K562 (cell line): ENCODE data around the gene HMGXB3. TPM values are rescaled to one million over a fixed set of nuclear protein-coding genes. Genes with fewer than 3 reads are reported as not detected.

Experiments
- ATAC-seq: fragments of 200-7000 bp; cut with Tn5 transposase; 3 replicates; pipeline ENCODE4 v1.9.1; 2020; ENCODE audit warnings: moderate library complexity
- BruUV-seq: library from RNA; stranded (reverse); fragments of 400-500 nt; replicated peaks from 2 replicates; lab custom pipeline; 2021; lab: Mats Ljungman, UMichigan
- CTCF ChIA-PET: fragments of 300-600 bp; formaldehyde crosslinking; extraction: SDS; loops from one replicate; lab custom pipeline; 2021; ENCODE audit warnings: low intra/inter-chr PET ratio; lab: Yijun Ruan, JAX
- POLR2A ChIA-PET: fragments of 300-600, 350-650 bp; sonication (Branson Sonifier 250); formaldehyde crosslinking; extraction: SDS; loops from one replicate; lab custom pipeline; 2021; ENCODE audit warnings: antibody characterized with exemption, inconsistent platforms; lab: Yijun Ruan, JAX
- DNase-seq, 4 experiments: peaks; one replicate each; pipeline versions ENCODE4 v3.0.0 to v3.0.0-alpha.2; 2011 to 2018; ENCODE audit warnings: low spot score in 3 of 4, mixed read lengths in 3 of 4; ENCODE audit errors: extremely low read depth in 1 of 4
- FAIRE-seq: peaks from 2 replicates; lab custom pipeline; 2011; peaks lifted over from hg19 to GRCh38; lab: Jason Lieb, UNC
- H2AFZ ChIP-seq: 2 replicates; pipeline ENCODE4 v1.6.0; 2011; ENCODE audit warnings: low read depth, low read length, control low read depth, inconsistent platforms
- H3K27ac ChIP-seq: fragments of 200-600 bp; 3 replicates; pipeline ENCODE4 v1.8.0; 2011; ENCODE audit warnings: low read depth, mild to moderate bottlenecking, control low read depth, inconsistent platforms, low read length, moderate library complexity, mixed read lengths; ENCODE audit errors: extremely low read depth
- H3K27me3 ChIP-seq, 2 experiments: fragments of 300-600 bp in 1 of 2; 2 replicates in 1 of 2; 3 replicates in 1 of 2; pipeline versions ENCODE4 v1.6.0 to v1.8.0; 2011; ENCODE audit warnings: inconsistent platforms in 2 of 2, low read length in 2 of 2, mild to moderate bottlenecking in 1 of 2, mixed read lengths in 1 of 2, moderate library complexity in 1 of 2; ENCODE audit not compliant: control insufficient read depth in 2 of 2, insufficient read depth in 2 of 2
- H3K36me3 ChIP-seq: fragments of 300-600 bp; 3 replicates; pipeline ENCODE4 v1.8.0; 2011; ENCODE audit warnings: mild to moderate bottlenecking, low read length, inconsistent platforms; ENCODE audit not compliant: control insufficient read depth, insufficient read depth
- H3K4me1 ChIP-seq, 2 experiments: fragments of 200-600 bp in 1 of 2; replicated peaks in 1 of 2; 2 replicates in 1 of 2; 3 replicates in 1 of 2; pipeline versions ENCODE4 v1.5.1 to v1.8.0; 2011; ENCODE audit warnings: inconsistent platforms in 2 of 2, low read length in 2 of 2, mild to moderate bottlenecking in 1 of 2, mixed read lengths in 1 of 2, moderate library complexity in 1 of 2; ENCODE audit not compliant: control insufficient read depth in 2 of 2, insufficient read depth in 2 of 2
- H3K4me2 ChIP-seq: 2 replicates; pipeline ENCODE4 v1.6.1; 2011; ENCODE audit warnings: low read length, control low read depth, inconsistent platforms, mixed read lengths; ENCODE audit not compliant: insufficient read depth
- H3K4me3 ChIP-seq: fragments of 200-600 bp; sonication (generic), shearing (Covaris generic); 2 replicates; pipeline ENCODE4 v1.5.1; 2016; ENCODE audit warnings: control low read depth, inconsistent platforms
- H3K79me2 ChIP-seq: fragments of 200-600 bp; 3 replicates; pipeline ENCODE4 v1.8.0; 2011; ENCODE audit warnings: low read length, inconsistent platforms; ENCODE audit not compliant: control insufficient read depth, insufficient read depth
- H3K9ac ChIP-seq, 2 experiments: 2 replicates each; pipeline versions ENCODE4 v1.6.0 to v1.6.1; 2011; ENCODE audit warnings: low read depth in 2 of 2, low read length in 2 of 2, control low read depth in 1 of 2, inconsistent platforms in 1 of 2, mild to moderate bottlenecking in 1 of 2, mixed read lengths in 1 of 2; ENCODE audit not compliant: insufficient read depth in 1 of 2
- H3K9me1 ChIP-seq: one replicate; pipeline ENCODE4 v1.6.0; 2011; ENCODE audit warnings: inconsistent platforms, mild to moderate bottlenecking, low read length, moderate library complexity; ENCODE audit not compliant: control insufficient read depth, insufficient read depth
- H3K9me3 ChIP-seq: replicated peaks from 2 replicates; pipeline ENCODE4 v1.5.1; 2011; ENCODE audit warnings: low read depth, low read length, inconsistent platforms; ENCODE audit not compliant: control insufficient read depth, insufficient read depth
- H4K20me1 ChIP-seq: replicated peaks from 2 replicates; pipeline ENCODE4 v1.6.1; 2011; ENCODE audit warnings: low read length, inconsistent platforms, mixed read lengths; ENCODE audit not compliant: control insufficient read depth, insufficient read depth
- DPF2 ChIP-seq: fragments of 450-650 bp; IDR thresholded peaks from 2 replicates; pipeline ENCODE4 v1.6.1; 2016
- ETV1 ChIP-seq: fragments of 450-650 bp; conservative IDR thresholded peaks from 2 replicates; pipeline ENCODE4 v1.6.1; 2016; ENCODE audit warnings: missing genetic modification characterization, control low read depth, low read depth, missing compliant biosample characterization
- MAZ ChIP-seq, 2 experiments: fragments of 450-650 bp in 1 of 2; sonication (generic) in 1 of 2; formaldehyde crosslinking; IDR thresholded peaks in 1 of 2; conservative IDR thresholded peaks in 1 of 2; 2 replicates each; pipeline versions ENCODE4 v1.4.0 to v1.5.0; 2020; ENCODE audit warnings: mild to moderate bottlenecking in 1 of 2, missing genetic modification reagents in 1 of 2
- RUNX1 ChIP-seq: sonication (generic); IDR thresholded peaks from 2 replicates; pipeline ENCODE4 v1.6.1; 2016; ENCODE audit warnings: antibody characterized with exemption, low read depth
- SP1 ChIP-seq: sonication (generic); formaldehyde crosslinking; IDR thresholded peaks from 2 replicates; pipeline ENCODE4 v1.8.1; 2022; ENCODE audit warnings: mild to moderate bottlenecking, missing genetic modification reagents
- STAG1 ChIP-seq: sonication (generic); formaldehyde crosslinking; IDR thresholded peaks from 2 replicates; pipeline ENCODE4 v1.5.0; 2020; ENCODE audit warnings: missing genetic modification reagents, borderline replicate concordance
- TAF9B ChIP-seq: fragments of 450-650 bp; IDR thresholded peaks from 2 replicates; pipeline ENCODE4 v1.6.1; 2018; ENCODE audit warnings: mild to moderate bottlenecking; ENCODE audit not compliant: partially characterized antibody
- XRCC5 ChIP-seq: fragments of 200-400 bp; formaldehyde crosslinking; IDR thresholded peaks from 2 replicates; pipeline ENCODE4 v1.6.1; 2017; ENCODE audit warnings: low read depth, mild to moderate bottlenecking, low read length
- ZNF146 ChIP-seq: IDR thresholded peaks from one replicate; pipeline ENCODE4 v1.6.1; 2018; ENCODE audit warnings: missing compliant biosample characterization; ENCODE audit not compliant: unreplicated experiment
- ZNF253 ChIP-seq: fragments of 250-450 bp; sonication (Bioruptor Pico); conservative IDR thresholded peaks from 2 replicates; pipeline ENCODE4 v1.6.1; 2021; ENCODE audit warnings: mild to moderate bottlenecking
- WGBS: fragments of 100-300 bp; shearing (Covaris generic); methylation state at CpG from one replicate; pipeline ENCODE4 v1.1.6; 2016; ENCODE audit warnings: low coverage, mixed read lengths; ENCODE audit not compliant: insufficient coverage; ENCODE audit errors: missing lambda C conversion rate; 5-methylcytosine and 5-hydroxymethylcytosine counted together
- in situ Hi-C: fragments of 300-500 bp; cut with MboI; formaldehyde crosslinking; loops from 4 replicates; pipeline ENCODE4 v1.15.0; 2018; ENCODE audit warnings: inconsistent platforms, mixed read lengths
- intact Hi-C: fragments of 100-400 bp; cut with micrococcal nuclease; formaldehyde crosslinking; loops from 2 replicates; pipeline ENCODE4 v1.14.2; 2022
- polyA plus RNA-seq, 8 experiments: library from polyadenylated mRNA; depleted of rRNA in 4 of 8; stranded (reverse) in 5 of 8; unstranded in 3 of 8; fragments of >200 nt; fragmentation: Nextera tagmentation in 2 of 8; fragmentation: Illumina TruSeq in 1 of 8; extraction: Ambion mirVana in 2 of 8; extraction: Trizol in 1 of 8; gene quantifications; 2 replicates each; pipeline versions ENCODE4 v1.2.1 to v1.2.3, GENCODE V29; 2011 to 2014; ENCODE audit warnings: inconsistent platforms in 1 of 8, missing spikeins in 1 of 8
- total RNA-seq, 7 experiments: library from RNA; depleted of rRNA in 6 of 7; stranded (reverse); fragments of >200 nt in 6 of 7; fragmentation: Illumina TruSeq in 2 of 7; extraction: Trizol in 2 of 7; gene quantifications; 2 replicates each; pipeline versions ENCODE4 v1.2.1 to v1.2.3, GENCODE V29; 2011 to 2021; ENCODE audit warnings: low replicate concordance in 1 of 7
- TF ChIP-seq, protein P1 (sequence below): sonication (generic); formaldehyde crosslinking; IDR thresholded peaks from 2 replicates; pipeline ENCODE4 v1.8.0; 2022; ENCODE audit warnings: mild to moderate bottlenecking, missing genetic modification reagents
- TF ChIP-seq, protein P2 (sequence below): IDR thresholded peaks from 2 replicates; pipeline ENCODE4 v1.6.1; 2012; ENCODE audit warnings: low read depth, low read length, improper control_type of control experiment, borderline replicate concordance
- TF ChIP-seq, protein P3 (sequence below): fragments of 200-800 bp; sonication (Bioruptor generic); IDR thresholded peaks from 2 replicates; pipeline ENCODE4 v1.6.1; 2017; ENCODE audit warnings: missing genetic modification characterization, missing compliant biosample characterization
- TF ChIP-seq, protein P4 (sequence below), 2 experiments: fragments of 450-650 bp in 1 of 2; IDR thresholded peaks; 2 replicates each; pipeline ENCODE4 v1.6.1; 2011 to 2017; ENCODE audit warnings: low read depth in 2 of 2, antibody characterized with exemption in 1 of 2, borderline replicate concordance in 1 of 2, low read length in 1 of 2, mild to moderate bottlenecking in 1 of 2, mixed read lengths in 1 of 2; ENCODE audit not compliant: control insufficient read depth in 1 of 2

HMGXB3 gene
- total and polyA plus RNA-seq, 9 of the 15 experiments (the other 6 are each of a cell fraction or from before 2014, with no cell fraction given): 1.8 to 44.1 (median 32.2) TPM

DNA sequence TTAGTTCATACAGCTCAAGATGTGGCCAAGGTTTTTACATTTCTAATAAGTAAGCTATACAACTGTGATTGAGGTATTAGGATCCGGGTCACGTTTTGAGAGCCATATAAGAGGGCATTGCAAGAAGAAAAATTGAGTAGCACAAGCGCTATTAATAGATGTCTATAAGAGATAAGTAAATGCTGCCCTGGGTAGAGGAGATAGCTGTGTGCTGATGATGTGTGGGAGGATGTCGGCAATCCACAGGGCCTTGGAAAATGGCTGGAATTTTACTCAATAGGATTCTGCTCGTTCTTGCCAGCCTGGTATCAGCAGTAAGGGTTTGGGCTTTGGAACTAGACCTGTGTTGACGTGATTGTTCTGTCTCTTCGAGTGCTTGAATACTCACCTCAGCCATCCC is 44.2 kb downstream of the HMGXB3 start:
- no peak for DNase-seq
- no peak overlapping the region for H3K27ac ChIP-seq
- no peak overlapping the region for H3K4me2 ChIP-seq
- H3K9me1 ChIP-seq: peaks cover 3% of the 10 kb centered on the region
- 87% methylated on average over 7 of the region's 7 CpGs for WGBS
- H3K79me2 ChIP-seq: no peaks in the 10 kb centered on the region
- ChIA-PET POLR2A (interaction anchor here (0.6 to 1.7 kb wide), 3 partner anchors 16 to 402 kb away, joined by 3 to 6 read pairs (median 3); no protein-coding TSS in a partner anchor), CTCF (no interaction called here)
- no peak for FAIRE-seq
- H3K9me3 ChIP-seq: no peaks in the 10 kb centered on the region
- BruUV-seq: TSS peak; percentile 8
- H3K27me3 ChIP-seq: no peaks in the 10 kb centered on the region
- H3K4me3 ChIP-seq: no peak overlapping the region
- in situ Hi-C loops: no loop called here
- no peaks in the 10 kb centered on the region for H4K20me1 ChIP-seq
- H3K36me3 ChIP-seq: peaks cover 93% of the 10 kb centered on the region
- no peak overlapping the region for H3K9ac ChIP-seq
- intact Hi-C loops: no loop called here
- no peak overlapping the region for H2AFZ ChIP-seq
- H3K4me1 ChIP-seq: peaks cover 9 to 26% of the 10 kb centered on the region in 2 experiments; a peak in 4 of 5 replicates
- no peak for ATAC-seq
- TF ChIP-seq TAF9B (no peak), MAZ (CRISPR knock-in tag; conservative IDR thresholded peaks at IDR 0.05 in 1 of 2, IDR thresholded peaks at IDR 0.05 in 1 of 2) (no peak), SP1 (no peak), ZNF146 (CRISPR knock-in tag) (no peak), XRCC5 (no peak), STAG1 (CRISPR knock-in tag) (no peak), ETV1 (tag) (no peak), ZNF253 (CRISPR knock-in tag) (no peak), RUNX1 (no peak), DPF2 (no peak)
- TF ChIP-seq, protein P1, sequence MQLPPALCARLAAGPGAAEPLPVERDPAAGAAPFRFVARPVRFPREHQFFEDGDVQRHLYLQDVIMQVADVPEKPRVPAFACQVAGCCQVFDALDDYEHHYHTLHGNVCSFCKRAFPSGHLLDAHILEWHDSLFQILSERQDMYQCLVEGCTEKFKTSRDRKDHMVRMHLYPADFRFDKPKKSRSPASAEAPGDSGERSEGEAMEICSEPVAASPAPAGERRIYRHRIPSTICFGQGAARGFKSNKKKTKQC (CRISPR knock-in tag): no peak
- TF ChIP-seq, protein P2, sequence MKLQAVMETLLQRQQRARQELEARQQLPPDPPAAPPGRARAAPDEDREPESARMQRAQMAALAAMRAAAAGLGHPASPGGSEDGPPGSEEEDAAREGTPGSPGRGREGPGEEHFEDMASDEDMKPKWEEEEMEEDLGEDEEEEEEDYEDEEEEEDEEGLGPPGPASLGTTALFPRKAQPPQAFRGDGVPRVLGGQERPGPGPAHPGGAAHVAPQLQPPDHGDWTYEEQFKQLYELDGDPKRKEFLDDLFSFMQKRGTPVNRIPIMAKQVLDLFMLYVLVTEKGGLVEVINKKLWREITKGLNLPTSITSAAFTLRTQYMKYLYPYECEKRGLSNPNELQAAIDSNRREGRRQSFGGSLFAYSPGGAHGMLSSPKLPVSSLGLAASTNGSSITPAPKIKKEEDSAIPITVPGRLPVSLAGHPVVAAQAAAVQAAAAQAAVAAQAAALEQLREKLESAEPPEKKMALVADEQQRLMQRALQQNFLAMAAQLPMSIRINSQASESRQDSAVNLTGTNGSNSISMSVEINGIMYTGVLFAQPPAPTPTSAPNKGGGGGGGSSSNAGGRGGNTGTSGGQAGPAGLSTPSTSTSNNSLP: no peak
- TF ChIP-seq, protein P3, sequence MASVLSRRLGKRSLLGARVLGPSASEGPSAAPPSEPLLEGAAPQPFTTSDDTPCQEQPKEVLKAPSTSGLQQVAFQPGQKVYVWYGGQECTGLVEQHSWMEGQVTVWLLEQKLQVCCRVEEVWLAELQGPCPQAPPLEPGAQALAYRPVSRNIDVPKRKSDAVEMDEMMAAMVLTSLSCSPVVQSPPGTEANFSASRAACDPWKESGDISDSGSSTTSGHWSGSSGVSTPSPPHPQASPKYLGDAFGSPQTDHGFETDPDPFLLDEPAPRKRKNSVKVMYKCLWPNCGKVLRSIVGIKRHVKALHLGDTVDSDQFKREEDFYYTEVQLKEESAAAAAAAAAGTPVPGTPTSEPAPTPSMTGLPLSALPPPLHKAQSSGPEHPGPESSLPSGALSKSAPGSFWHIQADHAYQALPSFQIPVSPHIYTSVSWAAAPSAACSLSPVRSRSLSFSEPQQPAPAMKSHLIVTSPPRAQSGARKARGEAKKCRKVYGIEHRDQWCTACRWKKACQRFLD: no peak
- TF ChIP-seq, protein P4, sequence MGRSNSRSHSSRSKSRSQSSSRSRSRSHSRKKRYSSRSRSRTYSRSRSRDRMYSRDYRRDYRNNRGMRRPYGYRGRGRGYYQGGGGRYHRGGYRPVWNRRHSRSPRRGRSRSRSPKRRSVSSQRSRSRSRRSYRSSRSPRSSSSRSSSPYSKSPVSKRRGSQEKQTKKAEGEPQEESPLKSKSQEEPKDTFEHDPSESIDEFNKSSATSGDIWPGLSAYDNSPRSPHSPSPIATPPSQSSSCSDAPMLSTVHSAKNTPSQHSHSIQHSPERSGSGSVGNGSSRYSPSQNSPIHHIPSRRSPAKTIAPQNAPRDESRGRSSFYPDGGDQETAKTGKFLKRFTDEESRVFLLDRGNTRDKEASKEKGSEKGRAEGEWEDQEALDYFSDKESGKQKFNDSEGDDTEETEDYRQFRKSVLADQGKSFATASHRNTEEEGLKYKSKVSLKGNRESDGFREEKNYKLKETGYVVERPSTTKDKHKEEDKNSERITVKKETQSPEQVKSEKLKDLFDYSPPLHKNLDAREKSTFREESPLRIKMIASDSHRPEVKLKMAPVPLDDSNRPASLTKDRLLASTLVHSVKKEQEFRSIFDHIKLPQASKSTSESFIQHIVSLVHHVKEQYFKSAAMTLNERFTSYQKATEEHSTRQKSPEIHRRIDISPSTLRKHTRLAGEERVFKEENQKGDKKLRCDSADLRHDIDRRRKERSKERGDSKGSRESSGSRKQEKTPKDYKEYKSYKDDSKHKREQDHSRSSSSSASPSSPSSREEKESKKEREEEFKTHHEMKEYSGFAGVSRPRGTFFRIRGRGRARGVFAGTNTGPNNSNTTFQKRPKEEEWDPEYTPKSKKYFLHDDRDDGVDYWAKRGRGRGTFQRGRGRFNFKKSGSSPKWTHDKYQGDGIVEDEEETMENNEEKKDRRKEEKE (IDR thresholded peaks at IDR 0.05; ENCODE audit: borderline replicate concordance in 1 of 2, control insufficient read depth in 1 of 2, low read depth in 2 of 2, low read length in 1 of 2): no peak
